TTC549 (cell line): ENCODE measurements around the gene PDIA2.

Experiments
- FAIRE-seq: peaks from 2 replicates; lab custom pipeline; 2012; peaks lifted over from hg19 to GRCh38; lab: Jason Lieb, UNC

Gene PDIA2

DNA sequence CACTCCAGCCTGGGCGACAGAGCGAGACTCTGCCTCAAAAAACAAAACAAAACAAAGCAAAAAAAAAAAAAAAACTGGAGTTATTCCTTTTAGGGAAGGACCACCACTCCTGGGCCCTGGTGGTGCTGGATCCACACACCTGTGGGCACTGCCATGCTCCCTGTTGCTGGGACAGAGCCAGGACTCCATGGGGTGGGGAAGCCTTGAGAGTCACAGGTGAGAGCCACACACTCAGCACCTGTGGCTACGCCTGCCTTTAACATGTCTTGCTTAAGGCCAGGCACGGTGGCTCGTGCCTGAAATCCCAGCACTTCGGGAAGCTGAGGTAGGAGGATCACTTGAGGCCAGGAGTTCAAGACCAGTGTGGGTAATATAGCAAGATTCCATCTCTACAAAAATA is 18.3 kb downstream of the PDIA2 start:
- no peak for FAIRE-seq

DNA sequence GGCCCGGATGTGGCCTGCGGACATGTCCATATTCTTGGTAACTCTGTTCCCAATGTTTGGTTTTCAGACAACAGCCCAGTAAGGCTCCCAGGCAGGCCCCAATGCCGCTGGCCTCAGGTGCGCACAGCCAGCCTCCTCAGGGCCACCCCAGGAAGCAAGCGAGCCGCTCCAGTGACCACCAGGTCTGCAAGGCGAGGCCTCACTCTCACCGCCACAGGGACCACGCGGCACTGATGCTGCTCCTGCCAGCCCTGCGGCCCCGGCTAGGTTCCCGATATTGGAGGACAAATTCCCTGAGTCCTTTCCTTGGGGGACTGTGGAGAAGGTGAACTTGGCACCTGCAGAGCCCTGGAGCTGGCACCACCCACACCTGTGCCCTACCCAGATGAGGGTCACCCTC is 19.0 kb downstream of the PDIA2 start:
- no peak for FAIRE-seq

DNA sequence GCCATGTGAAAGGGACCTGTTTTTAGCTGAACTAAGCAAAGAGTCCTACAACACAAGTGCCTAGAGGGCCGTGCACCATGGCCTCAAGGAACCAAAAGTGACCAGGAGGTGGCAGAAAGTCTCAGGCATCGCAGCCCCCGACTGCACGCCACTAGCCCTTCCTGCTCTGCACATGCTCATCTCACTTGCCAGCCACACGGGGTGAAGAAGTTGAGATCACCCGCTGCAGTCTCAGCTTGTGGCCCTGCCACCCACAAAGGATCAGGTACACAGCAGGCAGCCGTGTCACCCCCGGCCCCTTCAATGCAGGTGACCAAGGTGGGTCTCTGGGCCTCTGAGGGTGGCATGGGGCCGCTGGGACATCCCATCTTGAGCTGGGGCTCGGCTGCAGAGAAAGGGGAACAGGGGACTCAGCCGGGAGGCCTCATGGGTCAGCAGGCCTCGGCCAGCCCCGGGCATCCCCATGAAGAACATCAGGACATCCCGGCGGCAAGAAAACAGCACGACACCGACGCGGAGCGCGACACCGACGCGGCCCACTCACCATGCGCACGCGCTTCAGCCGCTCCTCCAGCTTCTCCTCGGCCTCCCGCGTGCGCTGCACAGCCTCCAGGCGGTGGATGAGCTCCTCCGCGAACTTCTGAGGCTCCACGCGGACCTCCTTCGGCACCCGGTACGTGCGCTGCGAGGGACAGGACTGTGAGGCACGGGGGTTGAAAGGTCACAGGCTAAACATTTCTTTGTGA is 21.0 kb downstream of the PDIA2 start:
- no peak for FAIRE-seq

DNA sequence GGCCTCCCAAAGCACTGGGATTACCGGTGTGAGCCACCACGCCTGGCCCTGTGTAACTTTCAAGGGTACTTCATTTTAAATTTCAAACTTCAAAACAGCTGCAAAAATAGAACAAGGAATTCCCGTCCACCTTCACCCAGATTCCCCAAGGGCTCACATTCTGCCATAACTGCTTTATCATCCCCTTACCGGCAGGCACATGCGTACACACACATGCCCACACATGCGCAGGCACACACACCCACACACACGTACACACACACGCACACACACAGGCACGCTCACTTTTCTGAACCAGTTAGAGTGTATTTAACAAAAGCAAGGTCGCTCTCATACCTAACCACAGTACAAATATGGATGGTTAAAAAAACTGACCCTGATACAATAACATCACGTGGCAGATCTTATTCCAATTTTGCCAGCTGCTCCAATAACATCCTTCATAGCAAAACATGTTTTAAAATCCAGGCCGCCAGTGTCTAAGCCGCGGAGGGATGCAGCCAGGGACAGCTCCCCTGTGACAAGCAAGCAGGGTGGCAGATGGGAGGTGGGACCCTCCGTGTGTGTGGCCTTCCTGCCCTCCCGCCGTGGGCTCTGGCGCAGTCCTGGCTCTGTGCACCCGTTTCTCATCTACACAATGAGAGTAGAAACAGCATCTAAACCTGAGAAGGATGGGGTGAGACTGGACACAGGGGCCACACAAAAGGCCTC is 23.1 kb downstream of the PDIA2 start:
- FAIRE-seq, result no peak

DNA sequence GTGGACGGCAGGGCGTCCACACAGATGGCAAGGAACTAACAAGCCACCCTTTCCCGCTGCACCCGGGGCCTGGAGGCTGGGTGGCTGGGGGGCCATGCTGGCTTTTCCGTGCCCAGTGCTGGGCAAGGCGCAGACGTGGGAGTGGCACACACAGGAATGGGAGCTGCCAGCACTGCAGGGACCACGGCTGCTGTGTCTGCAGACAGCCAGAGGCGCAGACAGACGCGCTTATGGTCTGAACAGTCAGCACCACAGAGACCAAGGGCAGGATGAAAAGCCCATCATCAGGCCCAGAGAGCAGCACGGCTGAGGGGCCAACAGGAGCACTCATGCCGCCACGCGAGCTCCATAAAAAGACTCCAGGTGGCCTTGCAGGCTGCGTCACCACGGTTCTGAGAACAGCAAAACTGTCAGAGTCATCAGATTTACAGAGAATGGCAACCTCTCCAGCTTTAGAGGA is 24.0 kb downstream of the PDIA2 start:
- FAIRE-seq, result no peak

DNA sequence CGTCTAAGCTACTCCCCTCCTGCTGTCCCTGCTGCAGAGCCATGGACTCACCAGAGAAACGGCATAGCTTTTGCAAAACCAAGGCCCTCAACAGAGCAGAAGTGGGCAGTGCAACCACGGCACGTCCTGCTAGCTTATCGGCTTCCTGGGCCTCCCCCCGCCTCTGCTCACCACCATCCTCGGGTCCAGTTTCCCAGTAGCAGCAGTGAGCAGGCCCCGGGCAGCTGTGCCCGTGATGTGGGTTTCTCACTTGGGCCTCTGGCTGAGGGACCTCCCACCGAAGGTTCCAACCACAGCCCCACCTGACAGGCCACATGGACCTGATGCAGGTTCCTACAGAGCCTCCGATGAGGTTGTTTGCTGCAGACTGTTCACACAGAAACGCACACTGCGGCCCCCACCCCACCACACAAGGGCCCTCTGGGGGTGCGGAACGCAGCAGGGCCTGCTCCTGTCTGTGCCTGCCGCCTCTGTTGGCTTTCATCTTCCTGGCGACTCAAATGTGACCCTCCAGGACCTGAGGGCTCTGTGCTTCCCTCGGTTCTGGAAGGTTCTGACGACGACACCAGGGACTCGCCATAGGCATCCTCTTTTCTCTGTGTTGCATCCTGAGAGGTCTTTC is 24.8 kb downstream of the PDIA2 start:
- FAIRE-seq, result no peak

DNA sequence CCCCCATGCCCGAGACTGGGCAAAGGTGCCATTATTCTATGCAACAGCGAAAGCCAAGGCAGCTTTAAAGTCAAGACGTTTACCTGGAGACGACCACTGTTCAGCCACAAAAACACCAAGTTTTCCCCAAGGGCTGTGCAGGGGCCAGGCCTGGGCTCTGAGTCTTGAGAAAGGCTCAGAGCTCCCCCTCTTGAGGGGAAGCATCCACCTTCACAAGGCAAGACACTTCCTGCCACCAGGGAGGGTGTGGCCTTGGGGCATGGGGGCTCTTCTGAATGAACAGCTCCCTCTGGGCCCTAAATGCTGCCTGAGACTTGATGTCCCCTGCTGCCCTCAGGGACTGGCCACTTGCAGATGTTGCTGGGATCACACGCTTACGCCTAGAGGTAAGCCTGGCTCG is 26.5 kb downstream of the PDIA2 start:
- no peak for FAIRE-seq

DNA sequence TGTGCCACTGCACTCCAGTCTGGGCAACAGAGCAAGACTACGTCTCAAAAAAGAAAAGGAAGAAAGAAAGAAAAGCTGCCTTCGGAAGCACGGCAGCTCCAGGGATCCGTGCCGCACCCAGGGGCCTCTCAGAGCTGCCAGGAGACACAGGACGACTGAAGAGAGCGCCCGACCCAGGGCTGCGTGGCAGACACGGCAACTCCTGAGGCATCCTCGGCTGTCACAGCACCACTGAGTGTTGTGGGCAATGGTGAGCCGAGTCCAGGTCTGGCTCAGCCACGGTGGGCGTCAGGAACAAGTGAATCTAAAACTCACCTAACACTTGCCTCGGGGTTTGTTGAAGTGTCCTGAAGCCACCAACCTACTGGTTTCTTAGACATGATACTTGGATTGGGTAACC is 28.8 kb downstream of the PDIA2 start:
- FAIRE-seq, result no peak

DNA sequence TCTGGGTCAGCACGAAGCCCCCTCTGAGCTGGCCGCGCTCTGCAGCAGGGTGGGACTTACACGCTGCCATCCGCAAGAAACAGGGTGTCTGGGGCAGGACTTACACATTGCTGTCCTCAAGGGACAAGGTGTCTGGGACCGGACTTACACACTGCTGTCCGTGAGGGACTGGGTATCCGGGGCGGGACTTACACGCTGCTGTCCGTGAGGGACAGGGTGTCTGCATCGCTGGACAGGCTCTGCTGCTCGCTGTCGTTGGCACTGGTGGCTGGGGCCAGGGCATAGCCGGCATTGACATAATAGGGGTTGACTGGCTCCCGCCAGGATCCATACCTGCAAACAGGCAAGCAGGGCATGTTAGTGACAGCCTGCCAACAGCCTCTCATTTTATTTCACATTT is 31.4 kb downstream of the PDIA2 start:
- FAIRE-seq, result no peak

DNA sequence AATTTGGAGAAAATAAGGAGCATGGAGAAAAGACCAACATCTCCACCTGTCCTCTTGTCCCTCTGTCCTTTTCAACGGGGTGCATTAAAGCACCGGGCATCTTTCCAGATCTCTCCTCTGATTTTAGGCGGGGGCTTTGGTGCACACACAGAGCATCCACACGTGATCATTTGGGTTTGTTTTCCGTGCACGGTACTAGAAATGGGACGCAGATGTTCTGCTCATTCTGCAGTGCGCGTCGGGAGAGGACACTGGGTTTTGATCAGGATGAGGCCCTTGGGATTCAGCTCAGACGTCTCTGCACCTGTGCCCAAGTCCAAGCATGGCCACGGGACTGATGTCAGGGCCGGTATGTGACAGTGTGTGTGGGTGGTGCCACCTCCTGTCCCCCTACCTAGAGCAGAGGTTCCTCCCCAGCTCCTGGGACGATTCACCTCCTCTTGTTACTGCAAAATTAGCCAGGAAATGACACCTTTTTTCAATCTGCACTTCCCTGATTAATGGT is 31.9 kb downstream of the PDIA2 start:
- FAIRE-seq, result no peak

DNA sequence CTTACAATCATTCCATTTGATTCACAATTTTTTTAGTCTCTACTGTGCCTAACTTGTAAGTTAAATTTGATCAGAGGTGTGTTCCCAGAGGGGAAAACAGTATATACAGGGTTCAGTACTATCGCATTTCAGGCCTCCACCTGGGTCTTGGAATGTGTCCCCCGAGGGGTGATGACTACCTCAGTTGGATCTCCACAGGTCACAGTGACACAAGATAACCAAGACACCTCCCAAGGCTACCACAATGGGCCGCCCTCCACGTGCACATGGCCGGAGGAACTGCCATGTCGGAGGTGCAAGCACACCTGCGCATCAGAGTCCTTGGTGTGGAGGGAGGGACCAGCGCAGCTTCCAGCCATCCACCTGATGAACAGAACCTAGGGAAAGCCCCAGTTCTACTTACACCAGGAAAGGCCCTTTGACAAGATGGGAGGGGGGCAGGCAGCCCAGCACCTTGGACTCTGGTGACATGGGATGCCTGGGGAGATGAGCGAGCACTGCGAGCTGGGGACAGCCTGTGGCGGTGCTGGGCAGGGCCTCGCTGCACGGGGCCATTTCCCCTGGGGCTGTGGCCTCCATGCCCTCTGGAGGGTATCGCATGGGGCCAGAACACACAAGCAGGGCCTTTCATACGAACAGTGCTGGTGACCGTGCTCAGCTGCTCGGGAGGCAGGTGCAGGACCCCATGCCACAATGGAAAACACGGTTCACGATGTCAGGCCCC is 33.9 kb downstream of the PDIA2 start:
- FAIRE-seq, result no peak

DNA sequence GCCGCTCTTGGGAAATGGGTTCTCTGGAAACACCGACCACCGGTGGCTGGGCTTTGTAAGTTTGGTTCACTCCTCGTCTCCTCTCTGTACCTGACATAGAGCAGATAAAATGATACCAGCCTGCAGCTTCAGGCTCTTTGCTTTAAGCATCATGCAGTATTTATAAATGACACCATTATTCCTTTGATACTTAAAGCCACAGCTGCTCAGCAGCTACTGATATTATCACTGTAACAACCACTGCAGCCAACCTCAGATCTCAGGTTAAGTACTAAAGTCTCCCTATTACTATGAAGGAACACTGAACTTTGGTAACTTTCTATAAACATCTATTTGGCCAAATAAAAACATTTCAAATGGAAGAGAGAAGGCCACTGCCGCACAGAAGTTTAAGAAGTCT is 34.6 kb downstream of the PDIA2 start:
- no peak for FAIRE-seq

DNA sequence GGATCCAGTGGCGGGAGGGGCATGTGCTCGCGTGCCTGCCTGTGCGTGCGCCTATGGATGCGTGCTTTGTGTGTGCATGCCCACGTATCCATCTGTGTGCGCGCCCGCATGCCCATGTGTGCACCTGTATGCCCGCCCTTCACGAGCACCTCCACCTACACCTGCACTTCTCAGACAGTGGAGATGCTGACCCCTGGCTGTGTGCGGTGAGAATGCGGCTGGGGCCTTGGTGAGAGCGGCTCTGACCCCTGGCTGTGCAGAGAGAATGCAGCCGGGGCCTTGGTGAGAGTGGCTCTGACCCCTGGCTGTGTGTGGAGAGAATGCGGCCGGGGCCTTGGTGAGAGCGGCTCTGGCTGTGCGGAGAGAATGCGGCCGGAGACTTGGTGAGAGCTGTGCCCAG is 35.7 kb downstream of the PDIA2 start:
- FAIRE-seq, result no peak

DNA sequence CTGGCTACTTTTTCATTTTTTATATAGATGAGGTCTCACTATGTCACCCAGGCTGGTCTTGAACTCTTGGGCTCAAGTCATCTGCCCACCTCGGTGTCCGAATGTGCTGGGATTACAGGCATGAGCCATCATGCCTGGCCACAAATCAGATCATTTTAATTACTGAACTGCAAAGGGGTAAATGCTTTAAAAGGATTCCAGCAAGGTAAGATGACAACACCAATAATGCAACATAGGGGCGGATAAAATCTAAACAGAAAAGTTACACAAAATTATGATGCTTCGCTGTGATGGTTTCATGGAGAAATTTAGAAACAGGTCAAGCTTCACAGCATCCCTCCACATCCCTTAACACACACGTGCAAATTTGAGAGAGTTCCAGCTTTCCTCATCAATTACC is 37.2 kb downstream of the PDIA2 start:
- no peak for FAIRE-seq

DNA sequence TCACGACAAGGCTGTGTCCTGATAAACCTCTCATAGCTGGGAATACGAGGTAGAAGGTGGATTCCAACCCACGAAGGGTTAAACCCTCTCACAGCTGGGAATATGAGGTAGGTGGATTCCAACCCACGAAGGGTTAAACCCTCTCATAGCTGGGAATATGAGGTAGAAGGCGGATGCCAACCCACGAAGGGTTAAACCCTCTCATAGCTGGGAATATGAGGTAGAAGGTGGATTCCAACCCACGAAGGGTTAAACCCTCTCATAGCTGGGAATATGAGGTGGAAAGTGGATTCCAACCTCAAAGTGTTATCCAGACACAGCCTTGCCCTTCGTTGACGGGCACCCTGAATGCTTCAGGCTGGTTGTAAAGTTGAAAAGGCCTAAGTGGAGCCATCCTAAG is 38.6 kb downstream of the PDIA2 start:
- no peak for FAIRE-seq

DNA sequence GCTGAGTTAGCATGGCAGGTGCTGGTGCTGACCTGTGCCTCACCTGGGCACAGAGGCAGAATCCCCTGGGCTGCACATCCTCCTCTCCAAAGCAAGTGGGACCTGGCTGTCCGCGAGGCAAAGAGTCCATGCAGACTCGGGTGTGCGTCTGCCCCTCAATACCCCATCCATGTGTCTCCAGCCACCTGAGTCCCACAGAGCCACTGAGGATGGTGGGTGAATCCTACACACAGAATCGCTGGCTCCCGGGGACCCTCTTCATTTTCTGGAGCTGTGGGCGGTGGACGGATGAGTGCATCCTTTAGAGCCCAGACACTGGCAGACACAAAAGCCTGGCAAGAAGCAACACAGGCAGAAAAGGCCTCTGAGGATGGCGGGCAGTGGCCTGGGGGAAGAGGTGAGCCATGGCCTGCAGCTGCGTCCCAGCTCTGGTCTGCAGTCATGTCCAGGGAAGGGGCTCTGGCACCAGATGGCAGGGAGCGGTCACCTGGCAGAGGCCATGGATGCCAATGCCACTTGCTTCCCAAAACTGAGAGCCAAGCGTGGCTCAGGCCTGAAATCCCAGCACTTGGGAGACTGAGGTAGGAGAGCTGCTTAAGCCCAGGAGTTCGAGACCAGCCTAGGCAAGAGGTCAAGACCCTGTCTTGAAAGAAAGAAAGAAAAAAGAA is 39.6 kb downstream of the PDIA2 start:
- no peak for FAIRE-seq

DNA sequence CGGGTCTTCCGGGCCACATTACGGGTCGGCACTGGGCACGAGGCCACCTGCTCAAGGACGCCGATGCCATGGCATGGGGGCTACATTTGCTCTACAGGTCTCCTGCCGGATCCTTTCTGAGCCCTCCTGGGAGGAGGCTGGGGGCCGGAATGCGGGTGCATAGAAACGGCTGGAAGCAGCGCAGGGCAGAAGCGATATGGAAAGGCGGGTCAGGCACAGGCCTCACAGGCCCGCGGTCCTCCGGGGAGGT is 41.2 kb downstream of the PDIA2 start:
- no peak for FAIRE-seq

DNA sequence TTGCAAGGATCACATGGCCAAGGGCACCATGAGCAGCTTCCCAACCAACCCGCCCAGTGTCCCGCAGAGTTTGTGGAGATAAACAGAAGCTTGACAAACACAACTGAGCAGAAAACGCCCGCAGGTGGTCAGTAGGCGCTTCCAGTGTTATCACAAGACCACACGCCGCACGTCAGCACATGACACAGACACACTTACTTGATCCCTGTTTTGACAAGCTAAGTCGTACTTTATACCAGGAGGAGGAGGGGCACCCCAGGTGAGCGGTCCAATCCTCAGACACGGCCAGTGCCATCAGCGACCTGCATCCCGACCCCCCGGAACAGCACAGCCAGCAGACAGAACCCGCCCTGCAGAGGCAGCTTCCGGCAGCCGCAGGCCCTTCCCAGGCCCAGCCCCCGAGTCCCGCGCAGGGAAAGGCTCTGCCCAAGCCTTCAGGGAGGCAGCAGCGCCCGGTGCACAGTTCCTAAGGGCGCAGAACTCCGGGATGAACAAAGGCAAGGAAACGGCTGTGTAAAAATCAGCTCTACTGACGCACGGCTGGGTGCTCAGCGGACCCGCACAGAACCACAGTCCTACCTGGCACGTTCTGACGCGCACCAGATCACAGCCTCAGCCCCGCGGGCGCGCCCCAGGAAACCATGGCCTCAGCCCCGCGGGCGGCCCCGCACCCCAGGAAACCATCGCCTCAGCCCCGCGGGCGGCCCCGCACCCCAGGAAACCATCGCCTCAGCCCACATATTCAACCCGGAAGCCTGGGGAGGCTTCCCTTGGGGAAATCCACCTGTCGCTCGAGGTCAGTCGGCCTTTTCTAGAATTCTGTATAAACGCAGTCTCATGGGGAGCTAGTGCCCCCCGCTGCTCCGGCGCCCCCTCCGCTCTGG is 41.7 kb downstream of the PDIA2 start:
- no peak for FAIRE-seq

DNA sequence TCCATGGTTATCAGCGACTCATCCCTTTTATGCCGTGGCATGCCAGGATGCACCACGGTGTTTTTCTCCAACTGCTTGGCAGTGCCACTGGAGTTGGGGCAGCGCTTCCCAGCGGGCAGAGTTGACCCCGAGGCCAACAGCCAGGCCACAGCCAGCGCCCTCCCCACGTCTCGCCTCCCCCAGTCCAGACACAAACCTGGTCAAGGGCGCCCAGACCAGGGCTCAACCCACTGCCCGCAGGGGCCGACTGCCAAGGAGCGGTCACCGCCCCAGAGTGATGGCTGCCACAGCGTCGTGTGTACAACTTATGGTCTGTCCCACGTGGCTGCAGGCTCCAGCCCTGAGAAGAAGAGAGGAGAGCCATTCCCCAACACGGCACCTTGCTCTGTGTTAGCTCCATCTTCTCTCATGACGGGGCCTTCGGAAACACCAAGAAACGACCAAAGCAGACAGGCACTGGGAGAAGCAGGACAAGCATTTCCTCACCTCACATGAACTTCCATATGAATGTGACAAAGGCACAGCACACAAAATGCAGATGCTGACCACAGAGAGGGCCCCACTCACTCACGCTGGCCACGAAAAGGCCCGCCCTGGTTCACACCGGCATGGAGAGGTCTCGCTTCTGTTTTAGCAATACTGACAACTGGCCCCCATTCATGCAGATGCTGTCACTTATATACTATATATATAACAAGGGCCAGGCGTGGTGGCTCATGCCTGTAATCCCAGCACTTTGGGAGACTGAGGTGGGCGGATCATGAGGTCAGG is 42.6 kb downstream of the PDIA2 start:
- no peak for FAIRE-seq

DNA sequence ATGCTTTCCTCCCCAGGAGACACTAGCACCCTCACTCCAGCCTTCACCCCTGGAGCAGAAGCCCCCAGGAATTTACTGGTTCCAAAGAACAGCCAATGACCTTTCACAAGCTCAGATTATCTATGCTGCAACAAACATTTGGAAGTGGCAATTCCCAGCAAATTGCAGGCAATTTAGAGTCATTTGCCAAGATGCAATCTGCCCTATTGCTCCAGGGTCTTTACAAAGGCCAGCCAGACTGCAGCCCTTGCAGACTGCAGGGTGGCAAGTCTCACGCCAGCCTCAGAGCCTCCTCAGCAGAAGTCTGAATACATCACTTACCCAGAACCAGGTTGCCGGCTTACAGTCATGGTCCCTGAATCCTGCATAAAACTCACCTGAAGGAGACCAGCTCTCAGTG is 47.8 kb downstream of the PDIA2 start:
- no peak for FAIRE-seq
